Gastrocnemius medialis (tissue), 4 donors: ENCODE measurements around the gene PMEPA1. TPM values are rescaled to one million over a fixed set of nuclear protein-coding genes. Genes with fewer than 3 reads are reported as not detected.

Experiments
- ATAC-seq, 2 donors: fragments of 150-250 bp; one replicate each; pipeline ENCODE4 v1.9.1; 2016
- DNase-seq, 2 donors: peaks; one replicate each; pipeline ENCODE4 v3.0.0-alpha.2; 2019
- H3K27ac ChIP-seq, 4 donors: fragments of 200-600 bp; sonication (generic); 1 replicate in 1 of 4; 2 replicates in 3 of 4; pipeline ENCODE4 v1.5.1; 2016 to 2018; ENCODE audit warnings: mild to moderate bottlenecking in 2 of 4, moderate library complexity in 1 of 4
- H3K27me3 ChIP-seq, 3 donors: fragments of 200-600 bp; sonication (generic) in 2 of 3; 1 replicate in 1 of 3; 2 replicates in 2 of 3; pipeline versions ENCODE4 v1.5.1 to v1.6.0; 2016 to 2019; ENCODE audit warnings: mild to moderate bottlenecking in 1 of 3, moderate library complexity in 1 of 3
- H3K36me3 ChIP-seq, 2 donors: fragments of 200-600 bp; sonication (generic) in 1 of 2; one replicate each; pipeline ENCODE4 v1.5.1; 2017 to 2018
- H3K4me1 ChIP-seq, 2 donors: fragments of 200-600 bp; sonication (generic) in 1 of 2; one replicate each; pipeline ENCODE4 v1.5.1; 2016 to 2017; ENCODE audit warnings: mild to moderate bottlenecking in 2 of 2
- H3K4me3 ChIP-seq, 4 donors: fragments of 200-600 bp; sonication (generic) in 3 of 4; 1 replicate in 1 of 4; 2 replicates in 3 of 4; pipeline ENCODE4 v1.5.1; 2016 to 2019; ENCODE audit warnings: mild to moderate bottlenecking in 2 of 4
- H3K9me3 ChIP-seq, 3 donors: fragments of 200-600 bp; sonication (generic) in 2 of 3; 1 replicate in 1 of 3; 2 replicates in 2 of 3; pipeline ENCODE4 v1.5.1; 2016 to 2019
- POLR2A ChIP-seq, 2 donors: fragments of 450-650 bp; IDR thresholded peaks; one replicate each; pipeline ENCODE4 v1.6.1; 2017; ENCODE audit warnings: antibody characterized with exemption in 2 of 2, mild to moderate bottlenecking in 2 of 2, moderate library complexity in 2 of 2
- in situ Hi-C, 4 donors: fragments of 200-750 bp; cut with MboI; loops; one replicate each; pipeline versions ENCODE4 v1.15.0 to v1.8.0; 2017; ENCODE audit warnings: low sequenced_read_pairs in 4 of 4
- intact Hi-C: fragments of 100-400 bp; cut with DNase I; formaldehyde crosslinking; loops from one replicate; pipeline ENCODE4 v1.15.1; 2023; ENCODE audit warnings: low total_unique reads
- total RNA-seq, 4 donors: library from RNA; depleted of rRNA; stranded (reverse); fragments of >200 nt; gene quantifications; one replicate each; pipeline versions ENCODE4 v1.1.0 to v1.2.3, GENCODE V29; 2016
- TF ChIP-seq, protein P1 (sequence below), 5 experiments: fragments of 450-650 bp in 3 of 5; fragments of 200-600 bp in 2 of 5; sonication (generic) in 2 of 5; IDR thresholded peaks in 4 of 5; conservative IDR thresholded peaks in 1 of 5; 1 replicate in 4 of 5; 2 replicates in 1 of 5; pipeline ENCODE4 v1.5.1; 2016 to 2019; ENCODE audit warnings: antibody characterized with exemption in 5 of 5, mild to moderate bottlenecking in 3 of 5, moderate library complexity in 3 of 5

The PMEPA1 gene
- total RNA-seq, 4 donors from 2014 or later, result 1.5 to 8.1 (median 5.8) TPM

DNA sequence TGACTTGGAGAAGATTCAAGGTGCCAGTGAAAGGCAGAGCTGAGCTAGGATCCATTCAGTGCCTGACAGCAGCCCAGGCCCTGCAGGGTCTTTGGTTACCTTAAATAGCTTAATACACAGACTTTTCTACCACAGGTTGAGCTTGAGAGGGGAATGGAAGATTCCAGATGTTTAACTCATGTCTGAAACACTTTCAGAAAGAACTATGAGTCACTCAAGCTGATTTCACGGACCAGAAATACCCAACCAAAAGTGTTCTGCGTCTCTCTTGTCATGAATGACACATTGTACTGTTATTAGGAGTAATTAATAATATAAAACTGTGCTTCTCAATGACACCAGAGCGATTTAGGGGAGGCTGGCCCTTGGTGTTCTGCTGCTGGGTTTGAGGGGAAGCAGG is 6.4 kb upstream of the PMEPA1 start:
- DNase-seq (no peak), ATAC-seq (no peak)
- peaks cover 73 to 76% of the 10 kb centered on the region in 2 donors for H3K4me1 ChIP-seq
- TF ChIP-seq, protein P1, sequence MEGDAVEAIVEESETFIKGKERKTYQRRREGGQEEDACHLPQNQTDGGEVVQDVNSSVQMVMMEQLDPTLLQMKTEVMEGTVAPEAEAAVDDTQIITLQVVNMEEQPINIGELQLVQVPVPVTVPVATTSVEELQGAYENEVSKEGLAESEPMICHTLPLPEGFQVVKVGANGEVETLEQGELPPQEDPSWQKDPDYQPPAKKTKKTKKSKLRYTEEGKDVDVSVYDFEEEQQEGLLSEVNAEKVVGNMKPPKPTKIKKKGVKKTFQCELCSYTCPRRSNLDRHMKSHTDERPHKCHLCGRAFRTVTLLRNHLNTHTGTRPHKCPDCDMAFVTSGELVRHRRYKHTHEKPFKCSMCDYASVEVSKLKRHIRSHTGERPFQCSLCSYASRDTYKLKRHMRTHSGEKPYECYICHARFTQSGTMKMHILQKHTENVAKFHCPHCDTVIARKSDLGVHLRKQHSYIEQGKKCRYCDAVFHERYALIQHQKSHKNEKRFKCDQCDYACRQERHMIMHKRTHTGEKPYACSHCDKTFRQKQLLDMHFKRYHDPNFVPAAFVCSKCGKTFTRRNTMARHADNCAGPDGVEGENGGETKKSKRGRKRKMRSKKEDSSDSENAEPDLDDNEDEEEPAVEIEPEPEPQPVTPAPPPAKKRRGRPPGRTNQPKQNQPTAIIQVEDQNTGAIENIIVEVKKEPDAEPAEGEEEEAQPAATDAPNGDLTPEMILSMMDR (IDR thresholded peaks at IDR 0.05 in 4 of 5, conservative IDR thresholded peaks at IDR 0.05 in 1 of 5), result no peak
- TF ChIP-seq POLR2A (IDR thresholded peaks at IDR 0.05), result no peak
- intact Hi-C loops (loop anchor here (5.0 to 10.0 kb wide), 3 partner anchors 259 to 1179 kb away; no protein-coding TSS in a partner anchor), in situ Hi-C loops (loop anchor here in 2 of 4 donors (25.0 kb wide), 2 partner anchors 329 to 1329 kb away; partner anchors contain the start of genes AURKA (in 1 of the 2), CSTF1 (in 1 of the 2) and RBM38 (in 1 of the 2))
- H3K36me3 ChIP-seq, result no peaks in the 10 kb centered on the region
- no peaks in the 10 kb centered on the region for H3K27me3 ChIP-seq
- peak overlapping the region; percentile 77 to 94 (median 80) for H3K27ac ChIP-seq
- H3K9me3 ChIP-seq, result no peaks in the 10 kb centered on the region
- no peak overlapping the region for H3K4me3 ChIP-seq

DNA sequence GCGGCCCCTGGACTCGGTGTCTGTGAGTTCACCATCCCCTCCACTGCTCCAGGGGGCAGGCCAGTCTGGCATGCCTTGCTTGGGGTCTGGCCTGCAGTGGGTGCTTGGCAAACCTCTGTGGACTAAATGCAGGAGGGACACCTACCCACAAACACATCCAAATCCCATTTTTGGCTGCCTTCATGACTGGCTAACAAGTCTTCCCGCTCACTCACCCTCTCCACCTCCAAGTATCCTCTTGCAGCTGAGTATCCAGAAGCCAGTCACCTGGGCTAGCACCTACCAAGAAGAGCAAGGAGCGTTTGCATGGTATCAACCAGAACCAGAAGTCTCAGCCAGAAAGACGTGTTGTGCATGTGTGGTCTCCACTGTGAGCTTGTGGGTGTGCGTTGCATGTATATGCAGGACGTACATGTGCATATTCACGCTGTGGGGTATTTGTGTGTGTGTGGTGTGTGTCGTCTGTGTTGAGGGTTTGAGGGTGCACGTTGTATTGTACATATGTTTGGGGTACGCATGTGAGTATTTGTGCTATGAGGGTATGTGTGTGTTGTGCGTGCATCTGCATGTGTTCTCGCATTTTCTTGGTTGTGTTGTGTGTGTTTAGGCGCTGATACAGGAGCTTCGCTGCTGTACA is 5.6 kb upstream of the PMEPA1 start:
- H3K4me1 ChIP-seq, result peaks cover 81 to 84% of the 10 kb centered on the region in 2 donors
- no peaks in the 10 kb centered on the region for H3K27me3 ChIP-seq
- no peaks in the 10 kb centered on the region for H3K9me3 ChIP-seq
- no peaks in the 10 kb centered on the region for H3K36me3 ChIP-seq
- in situ Hi-C loops, result loop anchor here in 2 of 4 donors (25.0 kb wide), 2 partner anchors 328 to 1328 kb away; partner anchors contain the start of genes AURKA (in 1 of the 2), CSTF1 (in 1 of the 2) and RBM38 (in 1 of the 2)
- H3K27ac ChIP-seq, result peak overlapping the region; percentile 79 to 94 (median 82)
- no peak overlapping the region for H3K4me3 ChIP-seq
- no peak for DNase-seq
- no peak for TF ChIP-seq POLR2A (IDR thresholded peaks at IDR 0.05)
- TF ChIP-seq, protein P1 (IDR thresholded peaks at IDR 0.05 in 4 of 5, conservative IDR thresholded peaks at IDR 0.05 in 1 of 5), result no peak
- intact Hi-C loops, result loop anchor here (5.0 to 10.0 kb wide), 3 partner anchors 258 to 1179 kb away; no protein-coding TSS in a partner anchor
- ATAC-seq, result no peak

DNA sequence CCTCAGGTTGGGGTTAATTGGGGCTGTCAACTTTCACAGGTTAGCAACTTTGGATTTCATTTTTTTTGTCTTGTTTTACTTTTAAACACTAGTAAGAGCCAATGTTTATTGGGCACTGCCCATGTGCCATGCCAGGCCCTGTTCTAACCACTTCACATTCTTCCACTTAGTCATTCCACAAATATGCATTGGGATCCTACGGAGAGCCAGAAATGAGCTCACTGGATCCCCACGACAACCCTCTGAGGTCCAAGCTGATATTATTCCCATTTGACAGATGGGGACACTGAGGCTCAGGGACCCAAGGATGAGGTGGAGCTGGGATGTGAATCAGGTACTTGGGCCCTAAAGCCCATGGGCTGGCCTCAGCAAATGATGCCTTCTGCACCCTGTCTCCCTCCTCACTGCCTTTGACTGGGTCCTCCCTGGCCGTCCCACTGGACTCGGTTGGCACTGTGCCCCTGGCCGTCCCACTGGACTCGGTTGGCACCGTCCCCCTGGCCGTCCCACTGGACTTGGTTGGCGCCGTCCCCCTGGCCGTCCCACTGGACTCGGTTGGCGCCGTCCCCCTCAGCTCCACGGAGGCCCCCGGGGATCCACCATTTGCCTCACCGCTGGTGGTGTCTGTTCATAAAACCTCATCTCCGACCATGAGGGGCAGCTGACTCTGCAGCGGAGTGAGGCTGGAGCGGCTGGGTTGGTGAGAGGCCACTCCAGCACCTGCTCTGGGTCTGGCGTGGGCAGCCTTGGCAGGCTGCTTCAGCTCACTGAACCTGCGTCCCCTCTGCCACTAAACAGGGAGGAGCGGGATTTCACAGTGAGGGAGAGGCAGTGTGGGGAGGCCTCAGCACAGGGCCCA is 4.8 kb upstream of the PMEPA1 start:
- DNase-seq, result peak in 1 of 2 donors; percentile 56
- Histone ChIP-seq H3K4me3 (no peak overlapping the region), H3K27me3 (no peaks in the 10 kb centered on the region), H3K9me3 (no peaks in the 10 kb centered on the region), H3K27ac (peak overlapping the region; percentile 79 to 94 (median 88)), H3K36me3 (no peaks in the 10 kb centered on the region), H3K4me1 (peaks cover 81 to 86% of the 10 kb centered on the region in 2 donors)
- intact Hi-C loops (loop anchor here (5.0 to 10.0 kb wide), 3 partner anchors 257 to 1180 kb away; no protein-coding TSS in a partner anchor), in situ Hi-C loops (loop anchor here in 2 of 4 donors (25.0 kb wide), 2 partner anchors 327 to 1327 kb away; partner anchors contain the start of genes AURKA (in 1 of the 2), CSTF1 (in 1 of the 2) and RBM38 (in 1 of the 2))
- TF ChIP-seq POLR2A (IDR thresholded peaks at IDR 0.05), result no peak
- TF ChIP-seq, protein P1 (IDR thresholded peaks at IDR 0.05 in 4 of 5, conservative IDR thresholded peaks at IDR 0.05 in 1 of 5), result no peak
- no peak for ATAC-seq

GRCh38 chr20:57713951-57714350 is 4.1 kb upstream of the PMEPA1 start:
- Histone ChIP-seq H3K36me3 (no peaks in the 10 kb centered on the region), H3K27ac (peak overlapping the region; percentile 79 to 94 (median 88)), H3K4me1 (peaks cover 79 to 82% of the 10 kb centered on the region in 2 donors), H3K4me3 (no peak overlapping the region), H3K27me3 (no peaks in the 10 kb centered on the region), H3K9me3 (no peaks in the 10 kb centered on the region)
- DNase-seq (no peak), ATAC-seq (no peak)
- in situ Hi-C loops (loop anchor here in 2 of 4 donors (25.0 kb wide), 2 partner anchors 327 to 1327 kb away; partner anchors contain the start of genes AURKA (in 1 of the 2), CSTF1 (in 1 of the 2) and RBM38 (in 1 of the 2)), intact Hi-C loops (loop anchor here (10.0 kb wide), 2 partner anchors 681 to 1181 kb away; no protein-coding TSS in a partner anchor)
- TF ChIP-seq POLR2A (IDR thresholded peaks at IDR 0.05), result no peak
- TF ChIP-seq, protein P1 (IDR thresholded peaks at IDR 0.05 in 4 of 5, conservative IDR thresholded peaks at IDR 0.05 in 1 of 5), result no peak
